HG03439 (cell line): ENCODE results near the gene GLIS2.

Source experiments
- ATAC-seq: cut with Tn5 transposase; IDR thresholded peaks from one replicate; pipeline ENCODE4 v1.9.1; 2021; ENCODE audit warnings: mild to moderate bottlenecking, moderate library complexity; ENCODE audit not compliant: unreplicated experiment

Gene GLIS2

GRCh38 chr16:4350365-4350786 is 34.5 kb downstream of the GLIS2 start:
- no peak for ATAC-seq

GRCh38 chr16:4350787-4351659 is 35.2 kb downstream of the GLIS2 start, which contains the start of gene PAM16:
Gene PAM16 (minus strand): TSS chr16:4351321. CDS start chr16:4351234, 87 bp downstream.
- ATAC-seq: peak; percentile 89

- ATAC-seq: no peak
Observed at GRCh38 chr16:4351880-4352279, 36.0 kb downstream of the GLIS2 start.

GRCh38 chr16:4352843-4353242 is 37.0 kb downstream of the GLIS2 start:
- no peak for ATAC-seq

GRCh38 chr16:4353675-4354074 is 37.8 kb downstream of the GLIS2 start:
- no peak for ATAC-seq

GRCh38 chr16:4354512-4355409 is 38.9 kb downstream of the GLIS2 start:
- ATAC-seq: no peak

- ATAC-seq: no peak
Observed at GRCh38 chr16:4356820-4357219, 41.0 kb downstream of the GLIS2 start.

- no peak for ATAC-seq
Observed at GRCh38 chr16:4358236-4358635, 42.4 kb downstream of the GLIS2 start.

- no peak for ATAC-seq
Observed at GRCh38 chr16:4358831-4359561, 43.1 kb downstream of the GLIS2 start.

- ATAC-seq: no peak
Observed at GRCh38 chr16:4359914-4360313, 44.0 kb downstream of the GLIS2 start.

GRCh38 chr16:4360538-4361021 is 44.7 kb downstream of the GLIS2 start:
- no peak for ATAC-seq

GRCh38 chr16:4361033-4361943 is 45.4 kb downstream of the GLIS2 start:
- ATAC-seq: no peak

- ATAC-seq: no peak
Observed at GRCh38 chr16:4361944-4362311, 46.1 kb downstream of the GLIS2 start.

- ATAC-seq: no peak
Observed at GRCh38 chr16:4362476-4363135, 46.7 kb downstream of the GLIS2 start.

- ATAC-seq: no peak
Observed at GRCh38 chr16:4364196-4365013, 48.5 kb downstream of the GLIS2 start.

- ATAC-seq: no peak
Observed at GRCh38 chr16:4365014-4365406, 49.1 kb downstream of the GLIS2 start.

- no peak for ATAC-seq
Observed at GRCh38 chr16:4365615-4366014, 49.7 kb downstream of the GLIS2 start.

- no peak for ATAC-seq
Observed at GRCh38 chr16:4366016-4366415, 50.1 kb downstream of the GLIS2 start.
